ENCODE results near the gene SCAF1. TPM values are rescaled to one million over a fixed set of nuclear protein-coding genes. Genes with fewer than 3 reads are reported as not detected.
A peak's percentile ranks its signal among the peaks of the same experiment; 100 is the strongest.

Gene SCAF1
- total and polyA plus RNA-seq, 9 of the 15 experiments (the other 6 are each of a cell fraction or from before 2014, with no cell fraction given): 0.20 to 79.0 (median 4.9) TPM

DNA sequence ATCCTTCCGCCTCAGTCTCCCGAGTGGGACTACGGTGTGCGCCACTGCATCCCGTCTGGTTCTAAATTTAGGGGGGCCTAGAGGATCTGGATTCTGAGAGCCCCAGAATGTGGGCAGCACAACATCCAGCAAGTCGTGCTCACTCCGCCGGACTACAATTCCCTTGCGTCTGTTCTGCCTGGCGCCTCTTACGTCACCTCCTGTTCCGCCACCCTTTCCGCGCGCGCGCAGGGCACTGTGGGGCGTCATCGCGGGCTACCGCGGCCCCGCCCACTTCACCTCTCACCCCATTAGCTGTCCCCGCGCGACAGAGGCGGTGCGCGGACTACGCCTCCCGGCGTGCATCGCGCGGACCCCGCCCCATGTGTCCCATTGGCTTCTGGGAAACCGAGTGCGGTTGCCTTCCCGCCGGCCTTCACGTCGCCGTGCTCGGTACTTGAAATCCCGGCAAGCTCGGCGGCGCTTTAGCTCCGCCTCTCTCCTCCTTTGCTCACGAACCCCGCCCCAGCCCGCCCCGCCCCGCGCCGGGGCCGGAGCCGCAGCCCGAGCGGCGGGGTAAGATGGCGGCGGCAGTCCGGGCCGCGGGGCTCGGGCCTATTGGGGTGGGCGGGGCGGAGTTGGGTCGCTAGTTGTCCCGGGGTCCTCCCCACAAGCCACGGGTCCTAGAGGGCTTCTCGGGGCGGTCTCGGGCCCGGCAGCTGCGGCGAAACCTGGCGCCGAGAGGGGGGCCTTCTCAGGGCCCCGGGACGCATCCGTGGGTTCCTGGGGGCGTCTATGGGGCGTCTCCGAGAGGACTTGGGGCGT, at the start of gene SCAF1 (continued):
- TF ChIP-seq, protein P1, sequence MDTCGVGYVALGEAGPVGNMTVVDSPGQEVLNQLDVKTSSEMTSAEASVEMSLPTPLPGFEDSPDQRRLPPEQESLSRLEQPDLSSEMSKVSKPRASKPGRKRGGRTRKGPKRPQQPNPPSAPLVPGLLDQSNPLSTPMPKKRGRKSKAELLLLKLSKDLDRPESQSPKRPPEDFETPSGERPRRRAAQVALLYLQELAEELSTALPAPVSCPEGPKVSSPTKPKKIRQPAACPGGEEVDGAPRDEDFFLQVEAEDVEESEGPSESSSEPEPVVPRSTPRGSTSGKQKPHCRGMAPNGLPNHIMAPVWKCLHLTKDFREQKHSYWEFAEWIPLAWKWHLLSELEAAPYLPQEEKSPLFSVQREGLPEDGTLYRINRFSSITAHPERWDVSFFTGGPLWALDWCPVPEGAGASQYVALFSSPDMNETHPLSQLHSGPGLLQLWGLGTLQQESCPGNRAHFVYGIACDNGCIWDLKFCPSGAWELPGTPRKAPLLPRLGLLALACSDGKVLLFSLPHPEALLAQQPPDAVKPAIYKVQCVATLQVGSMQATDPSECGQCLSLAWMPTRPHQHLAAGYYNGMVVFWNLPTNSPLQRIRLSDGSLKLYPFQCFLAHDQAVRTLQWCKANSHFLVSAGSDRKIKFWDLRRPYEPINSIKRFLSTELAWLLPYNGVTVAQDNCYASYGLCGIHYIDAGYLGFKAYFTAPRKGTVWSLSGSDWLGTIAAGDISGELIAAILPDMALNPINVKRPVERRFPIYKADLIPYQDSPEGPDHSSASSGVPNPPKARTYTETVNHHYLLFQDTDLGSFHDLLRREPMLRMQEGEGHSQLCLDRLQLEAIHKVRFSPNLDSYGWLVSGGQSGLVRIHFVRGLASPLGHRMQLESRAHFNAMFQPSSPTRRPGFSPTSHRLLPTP (IDR thresholded peaks at IDR 0.05; ENCODE audit: borderline replicate concordance, extremely low read depth, insufficient read length): no peak
- TF ChIP-seq TBP (optimal IDR thresholded peaks at IDR 0.05; ENCODE audit: low read depth, low read length) (peak; percentile 59), ADNP (tag; IDR thresholded peaks at IDR 0.05) (no peak), ATF7 (IDR thresholded peaks at IDR 0.05) (peak; percentile 98), CCNT2 (IDR thresholded peaks at IDR 0.05; ENCODE audit: borderline replicate concordance, extremely low read depth, insufficient read length, low read depth, low read length) (peak; percentile 90), DIDO1 (tag; IDR thresholded peaks at IDR 0.05; ENCODE audit: low read depth) (0 out of 2 replicates have a peak, but pooled peaks have one; percentile 28), C11orf30 (IDR thresholded peaks at IDR 0.05; ENCODE audit: low read depth) (peak; percentile 52), HMGN3 (IDR thresholded peaks at IDR 0.05; ENCODE audit: borderline replicate concordance, extremely low read depth, insufficient read length, low read depth, low read length) (peak; percentile 91), PTTG1 (tag; IDR thresholded peaks at IDR 0.05; ENCODE audit: low read depth) (no peak), FOS (IDR thresholded peaks at IDR 0.05; ENCODE audit: extremely low read depth, insufficient read length) (no peak), DACH1 (IDR thresholded peaks at IDR 0.05; ENCODE audit: partially characterized antibody) (no peak), SRSF7 (optimal IDR thresholded peaks at IDR 0.05; ENCODE audit: low read depth, low read length) (no peak), MTA2 (IDR thresholded peaks at IDR 0.05; ENCODE audit: low read depth) (peak; percentile 35; the same call in 1 of the 2 replicates), BHLHE40 (IDR thresholded peaks at IDR 0.05; ENCODE audit: low read length) (peak; percentile 49; the same call in 1 of the 2 replicates), MTA1 (IDR thresholded peaks at IDR 0.05; ENCODE audit: borderline replicate concordance) (peak; percentile 96)
- TF ChIP-seq, protein P2, sequence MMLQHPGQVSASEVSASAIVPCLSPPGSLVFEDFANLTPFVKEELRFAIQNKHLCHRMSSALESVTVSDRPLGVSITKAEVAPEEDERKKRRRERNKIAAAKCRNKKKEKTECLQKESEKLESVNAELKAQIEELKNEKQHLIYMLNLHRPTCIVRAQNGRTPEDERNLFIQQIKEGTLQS (IDR thresholded peaks at IDR 0.05): peak; percentile 97
- TF ChIP-seq, protein P2 (CRISPR knock-in tag; conservative IDR thresholded peaks at IDR 0.05): peak; percentile 92
- TF ChIP-seq, protein P3, sequence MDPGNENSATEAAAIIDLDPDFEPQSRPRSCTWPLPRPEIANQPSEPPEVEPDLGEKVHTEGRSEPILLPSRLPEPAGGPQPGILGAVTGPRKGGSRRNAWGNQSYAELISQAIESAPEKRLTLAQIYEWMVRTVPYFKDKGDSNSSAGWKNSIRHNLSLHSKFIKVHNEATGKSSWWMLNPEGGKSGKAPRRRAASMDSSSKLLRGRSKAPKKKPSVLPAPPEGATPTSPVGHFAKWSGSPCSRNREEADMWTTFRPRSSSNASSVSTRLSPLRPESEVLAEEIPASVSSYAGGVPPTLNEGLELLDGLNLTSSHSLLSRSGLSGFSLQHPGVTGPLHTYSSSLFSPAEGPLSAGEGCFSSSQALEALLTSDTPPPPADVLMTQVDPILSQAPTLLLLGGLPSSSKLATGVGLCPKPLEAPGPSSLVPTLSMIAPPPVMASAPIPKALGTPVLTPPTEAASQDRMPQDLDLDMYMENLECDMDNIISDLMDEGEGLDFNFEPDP (CRISPR knock-in tag; IDR thresholded peaks at IDR 0.05): no peak
- TF ChIP-seq, protein P4, sequence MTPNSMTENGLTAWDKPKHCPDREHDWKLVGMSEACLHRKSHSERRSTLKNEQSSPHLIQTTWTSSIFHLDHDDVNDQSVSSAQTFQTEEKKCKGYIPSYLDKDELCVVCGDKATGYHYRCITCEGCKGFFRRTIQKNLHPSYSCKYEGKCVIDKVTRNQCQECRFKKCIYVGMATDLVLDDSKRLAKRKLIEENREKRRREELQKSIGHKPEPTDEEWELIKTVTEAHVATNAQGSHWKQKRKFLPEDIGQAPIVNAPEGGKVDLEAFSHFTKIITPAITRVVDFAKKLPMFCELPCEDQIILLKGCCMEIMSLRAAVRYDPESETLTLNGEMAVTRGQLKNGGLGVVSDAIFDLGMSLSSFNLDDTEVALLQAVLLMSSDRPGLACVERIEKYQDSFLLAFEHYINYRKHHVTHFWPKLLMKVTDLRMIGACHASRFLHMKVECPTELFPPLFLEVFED (CRISPR knock-in tag; conservative IDR thresholded peaks at IDR 0.05): no peak
- TF ChIP-seq, protein P5, sequence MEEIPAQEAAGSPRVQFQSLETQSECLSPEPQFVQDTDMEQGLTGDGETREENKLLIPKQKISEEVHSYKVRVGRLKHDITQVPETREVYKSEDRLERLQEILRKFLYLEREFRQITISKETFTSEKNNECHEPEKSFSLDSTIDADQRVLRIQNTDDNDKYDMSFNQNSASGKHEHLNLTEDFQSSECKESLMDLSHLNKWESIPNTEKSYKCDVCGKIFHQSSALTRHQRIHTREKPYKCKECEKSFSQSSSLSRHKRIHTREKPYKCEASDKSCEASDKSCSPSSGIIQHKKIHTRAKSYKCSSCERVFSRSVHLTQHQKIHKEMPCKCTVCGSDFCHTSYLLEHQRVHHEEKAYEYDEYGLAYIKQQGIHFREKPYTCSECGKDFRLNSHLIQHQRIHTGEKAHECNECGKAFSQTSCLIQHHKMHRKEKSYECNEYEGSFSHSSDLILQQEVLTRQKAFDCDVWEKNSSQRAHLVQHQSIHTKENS (CRISPR knock-in tag; IDR thresholded peaks at IDR 0.05): no peak

Measured in K562 (cell line).